GM19463 (cell line): ENCODE results near the gene CD6.

Experiments
- ATAC-seq: cut with Tn5 transposase; IDR thresholded peaks from one replicate; pipeline ENCODE4 v1.9.1; 2021; ENCODE audit warnings: mild to moderate bottlenecking, moderate library complexity; ENCODE audit not compliant: unreplicated experiment

The CD6 gene, protein sequence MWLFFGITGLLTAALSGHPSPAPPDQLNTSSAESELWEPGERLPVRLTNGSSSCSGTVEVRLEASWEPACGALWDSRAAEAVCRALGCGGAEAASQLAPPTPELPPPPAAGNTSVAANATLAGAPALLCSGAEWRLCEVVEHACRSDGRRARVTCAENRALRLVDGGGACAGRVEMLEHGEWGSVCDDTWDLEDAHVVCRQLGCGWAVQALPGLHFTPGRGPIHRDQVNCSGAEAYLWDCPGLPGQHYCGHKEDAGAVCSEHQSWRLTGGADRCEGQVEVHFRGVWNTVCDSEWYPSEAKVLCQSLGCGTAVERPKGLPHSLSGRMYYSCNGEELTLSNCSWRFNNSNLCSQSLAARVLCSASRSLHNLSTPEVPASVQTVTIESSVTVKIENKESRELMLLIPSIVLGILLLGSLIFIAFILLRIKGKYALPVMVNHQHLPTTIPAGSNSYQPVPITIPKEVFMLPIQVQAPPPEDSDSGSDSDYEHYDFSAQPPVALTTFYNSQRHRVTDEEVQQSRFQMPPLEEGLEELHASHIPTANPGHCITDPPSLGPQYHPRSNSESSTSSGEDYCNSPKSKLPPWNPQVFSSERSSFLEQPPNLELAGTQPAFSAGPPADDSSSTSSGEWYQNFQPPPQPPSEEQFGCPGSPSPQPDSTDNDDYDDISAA

GRCh38 chr11:60971520-60971919 lies at the start of gene CD6:
CD6 (plus strand) TSS chr11:60971680; CDS start chr11:60971866, 186 bp downstream.
- ATAC-seq, result no peak

DNA sequence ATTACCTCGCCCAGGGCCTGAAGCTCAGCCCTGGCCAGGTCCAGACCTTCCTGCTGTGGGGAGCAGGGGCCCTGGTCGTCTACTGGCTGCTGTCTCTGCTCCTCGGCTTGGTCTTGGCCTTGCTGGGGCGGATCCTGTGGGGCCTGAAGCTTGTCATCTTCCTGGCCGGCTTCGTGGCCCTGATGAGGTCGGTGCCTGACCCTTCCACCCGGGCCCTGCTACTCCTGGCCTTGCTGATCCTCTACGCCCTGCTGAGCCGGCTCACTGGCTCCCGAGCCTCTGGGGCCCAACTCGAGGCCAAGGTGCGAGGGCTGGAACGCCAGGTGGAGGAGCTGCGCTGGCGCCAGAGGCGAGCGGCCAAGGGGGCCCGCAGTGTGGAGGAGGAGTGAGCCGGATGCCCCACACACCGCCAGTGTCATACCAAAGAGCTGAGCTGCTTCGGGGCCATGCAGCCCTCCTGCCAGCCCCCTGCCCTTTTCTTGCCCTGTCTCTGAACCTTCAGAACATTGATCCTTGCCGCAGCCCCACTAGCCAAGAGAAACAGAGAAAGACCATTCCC lies 49.6 kb upstream of the CD6 start:
- ATAC-seq, result no peak

- ATAC-seq, result no peak
Measured at GRCh38 chr11:60922906-60923305, 48.6 kb upstream of the CD6 start.

- no peak for ATAC-seq
Measured at GRCh38 chr11:60923326-60923725, 48.2 kb upstream of the CD6 start.

DNA sequence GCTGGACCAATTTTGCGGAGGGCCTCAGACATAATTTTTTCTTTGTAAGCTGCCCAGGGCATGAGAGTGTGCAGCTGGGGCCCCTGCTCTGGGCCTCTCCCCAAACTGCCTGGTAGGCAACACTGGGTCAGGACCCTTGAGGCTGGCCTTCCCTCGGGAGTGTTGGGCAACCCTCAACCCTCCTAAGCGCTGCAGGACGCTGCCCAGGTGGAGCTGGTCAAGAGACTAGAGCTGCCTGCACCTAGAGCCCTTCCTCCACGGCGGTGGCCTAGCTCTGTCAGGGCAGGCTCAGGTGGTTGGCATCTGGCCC lies 47.7 kb upstream of the CD6 start:
- ATAC-seq, result no peak

GRCh38 chr11:60924110-60924905 lies 47.2 kb upstream of the CD6 start, which contains the start of gene TMEM132A:
TMEM132A (plus strand) TSS chr11:60924460; CDS start chr11:60924634, 174 bp downstream.
- peak; percentile 54 for ATAC-seq

DNA sequence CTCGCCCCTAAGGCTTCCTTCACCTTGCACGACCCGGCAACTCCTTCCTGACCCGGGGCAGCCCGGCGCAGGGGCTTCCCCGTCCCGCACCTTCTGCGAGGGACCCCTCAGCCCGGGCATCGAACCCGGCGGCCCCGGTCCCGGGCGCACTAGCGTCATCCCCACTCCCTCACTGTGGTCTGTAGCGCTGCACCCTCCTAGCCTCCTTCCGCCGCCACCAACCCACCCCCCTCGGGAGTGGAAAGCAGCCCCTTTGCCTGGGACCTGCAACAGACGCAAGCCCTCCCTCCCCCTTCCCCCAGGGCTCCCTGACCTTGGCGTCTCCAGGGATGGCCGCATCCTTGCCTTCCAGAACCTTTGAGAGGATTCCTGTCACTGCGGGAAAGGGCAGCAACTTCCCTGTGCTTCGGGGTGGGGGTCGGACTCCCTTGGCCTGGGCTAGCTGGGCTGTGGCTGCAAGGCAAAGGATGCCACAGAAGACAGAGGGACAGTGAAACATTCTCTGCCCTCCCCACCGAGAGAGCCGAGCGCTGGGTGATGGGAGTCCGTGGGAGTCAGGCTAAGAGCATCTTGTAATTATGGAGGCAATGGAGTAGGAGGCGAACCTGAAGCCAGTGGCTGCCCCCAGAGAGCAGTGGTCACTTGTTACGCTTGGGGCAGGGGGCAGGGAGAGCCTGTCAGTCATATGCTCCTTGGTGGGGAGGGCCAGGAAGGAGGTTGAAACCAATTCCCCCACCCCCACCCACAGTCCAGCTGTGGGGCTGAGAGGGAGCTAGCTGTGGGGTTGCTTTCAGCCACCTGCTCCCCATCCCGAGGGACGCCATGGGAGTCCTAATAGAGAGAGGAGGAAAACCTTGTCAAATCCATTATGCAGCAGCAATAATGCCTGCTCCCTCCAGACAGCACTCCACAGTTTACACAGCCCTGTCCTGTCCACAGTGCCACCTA lies 46.3 kb upstream of the CD6 start:
- peak; percentile 17 for ATAC-seq

DNA sequence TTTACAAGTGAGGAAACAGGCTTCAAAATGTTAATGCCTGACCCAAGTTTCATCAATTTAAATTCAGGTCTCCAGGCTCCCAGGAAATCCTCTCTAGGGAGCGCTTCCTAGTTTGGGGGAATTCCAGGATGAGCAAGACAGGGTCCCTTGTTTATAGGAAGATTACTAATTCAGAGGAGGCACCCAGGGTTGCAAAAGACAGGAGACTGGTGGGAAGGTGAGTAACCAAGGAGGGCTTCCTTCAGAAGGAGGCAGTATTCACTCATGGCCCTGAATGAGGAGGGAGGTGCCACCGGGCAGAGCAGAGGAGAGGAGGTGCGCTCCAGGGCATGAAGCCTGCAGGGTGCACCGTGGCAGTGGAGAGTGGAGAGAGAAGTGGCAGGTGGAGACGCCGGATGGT lies 45.6 kb upstream of the CD6 start:
- no peak for ATAC-seq

DNA sequence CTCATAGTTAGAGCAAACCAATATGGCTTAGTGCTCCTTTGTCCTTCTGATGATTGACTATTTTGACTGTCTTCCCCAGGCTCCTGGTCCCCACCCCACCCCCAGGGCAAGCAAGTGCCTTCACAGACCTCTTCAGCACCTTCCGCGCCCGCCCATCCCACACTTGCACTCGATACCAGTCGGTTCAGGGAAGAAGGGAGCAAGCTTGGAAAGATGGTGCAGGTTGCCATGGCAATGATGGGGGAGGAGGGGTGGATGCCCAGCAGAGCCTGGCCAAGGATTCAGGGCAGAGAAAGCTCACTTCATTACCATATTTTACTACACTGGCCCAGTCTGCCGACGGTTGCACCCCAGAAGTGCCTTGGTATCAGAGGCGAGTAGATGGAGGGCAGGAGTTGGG lies 45.0 kb upstream of the CD6 start:
- ATAC-seq, result no peak

DNA sequence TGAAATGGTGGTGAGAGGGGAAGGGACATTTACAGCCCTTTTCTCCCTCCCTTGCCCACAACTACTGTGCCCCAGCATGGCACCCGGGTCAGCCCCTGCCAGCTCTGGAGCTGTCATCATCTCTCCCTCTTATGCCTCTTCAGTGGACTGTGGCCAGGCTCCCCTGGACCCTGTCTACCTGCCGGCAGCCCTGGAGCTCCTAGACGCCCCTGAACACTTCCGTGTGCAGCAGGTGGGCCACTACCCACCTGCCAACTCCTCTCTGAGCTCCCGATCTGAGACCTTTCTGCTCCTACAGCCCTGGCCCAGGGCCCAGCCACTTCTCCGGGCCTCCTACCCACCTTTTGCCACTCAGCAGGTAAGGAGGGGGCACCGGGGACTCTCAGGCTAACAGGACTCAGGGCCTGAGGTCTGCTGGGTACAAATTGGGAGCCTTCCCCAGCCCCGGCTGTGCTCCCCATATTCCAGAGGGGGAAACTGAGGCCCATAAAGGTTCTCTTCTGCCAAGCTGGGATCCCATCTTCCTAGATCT lies 44.4 kb upstream of the CD6 start:
- no peak for ATAC-seq

DNA sequence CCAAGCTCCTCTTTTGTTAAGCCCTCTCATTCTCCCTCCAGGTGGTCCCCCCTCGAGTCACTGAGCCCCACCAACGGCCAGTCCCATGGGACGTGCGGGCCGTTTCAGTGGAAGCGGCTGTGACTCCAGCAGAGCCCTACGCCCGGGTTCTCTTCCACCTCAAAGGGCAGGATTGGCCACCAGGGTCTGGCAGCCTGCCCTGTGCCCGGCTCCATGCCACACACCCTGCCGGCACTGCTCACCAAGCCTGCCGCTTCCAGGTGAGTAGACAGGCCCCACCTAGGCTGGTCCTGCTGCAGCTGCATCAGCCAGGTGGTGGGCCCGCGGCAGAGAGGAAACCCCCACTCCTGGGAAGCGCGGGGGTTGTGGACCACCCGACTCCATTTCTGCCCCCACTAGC lies 43.9 kb upstream of the CD6 start:
- ATAC-seq, result no peak

GRCh38 chr11:60928563-60929001 lies 42.9 kb upstream of the CD6 start:
- no peak for ATAC-seq

DNA sequence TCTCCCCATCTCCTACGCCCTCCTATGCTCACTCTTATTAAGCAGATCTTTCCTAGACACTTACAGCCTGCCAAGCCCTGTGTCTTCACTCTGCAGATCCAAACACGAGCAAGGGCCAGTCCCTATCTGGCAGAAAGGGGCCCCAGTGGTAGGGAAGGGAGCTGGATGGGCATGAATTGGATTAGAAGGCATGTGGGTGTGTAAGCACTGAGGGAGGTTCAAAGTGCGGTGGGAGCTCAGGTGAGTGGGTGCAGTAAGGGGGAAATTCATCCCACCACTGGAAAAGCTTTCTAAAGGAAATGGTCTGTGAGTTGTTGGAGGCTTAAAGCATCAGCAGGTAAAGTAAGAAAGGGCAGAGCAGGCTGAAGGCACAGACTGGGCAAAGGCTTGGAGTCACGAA lies 41.7 kb upstream of the CD6 start:
- ATAC-seq, result no peak

DNA sequence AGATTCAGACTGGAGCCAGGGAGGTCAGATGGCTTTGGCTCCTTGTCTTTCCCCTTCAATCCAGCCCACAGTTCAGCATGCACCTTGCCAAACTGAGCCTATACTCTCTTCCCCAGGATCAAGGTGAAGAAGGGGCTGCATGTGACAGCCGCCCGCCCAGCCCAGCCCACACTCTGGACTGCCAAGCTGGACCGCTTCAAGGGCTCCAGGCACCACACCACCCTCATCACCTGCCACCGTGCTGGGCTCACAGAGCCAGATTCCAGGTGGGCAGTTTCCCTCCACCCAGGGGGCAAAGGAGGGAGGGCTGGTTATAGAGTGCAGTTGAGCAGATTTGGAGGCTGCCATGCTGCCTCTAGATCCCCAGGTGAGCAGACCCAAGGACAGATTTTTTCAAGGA lies 41.1 kb upstream of the CD6 start:
- no peak for ATAC-seq

DNA sequence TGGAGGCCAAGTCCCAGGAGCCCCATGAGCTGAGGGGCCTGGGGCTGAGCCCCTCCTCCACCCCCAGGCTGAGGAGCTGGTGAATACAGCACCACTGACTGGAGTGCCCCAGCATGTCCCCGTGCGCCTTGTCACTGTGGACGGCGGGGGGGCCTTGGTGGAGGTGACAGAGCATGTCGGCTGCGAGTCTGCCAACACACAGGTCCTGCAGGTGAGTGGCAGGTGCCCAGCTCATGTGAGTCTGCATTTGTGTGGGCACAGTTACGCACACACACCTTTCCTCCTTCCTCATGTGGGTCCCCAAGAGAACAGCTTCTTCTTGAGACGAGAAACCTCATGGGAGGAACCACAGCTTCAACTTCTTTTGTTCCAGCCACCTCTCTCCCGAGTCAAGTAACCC lies 39.6 kb upstream of the CD6 start:
- no peak for ATAC-seq

DNA sequence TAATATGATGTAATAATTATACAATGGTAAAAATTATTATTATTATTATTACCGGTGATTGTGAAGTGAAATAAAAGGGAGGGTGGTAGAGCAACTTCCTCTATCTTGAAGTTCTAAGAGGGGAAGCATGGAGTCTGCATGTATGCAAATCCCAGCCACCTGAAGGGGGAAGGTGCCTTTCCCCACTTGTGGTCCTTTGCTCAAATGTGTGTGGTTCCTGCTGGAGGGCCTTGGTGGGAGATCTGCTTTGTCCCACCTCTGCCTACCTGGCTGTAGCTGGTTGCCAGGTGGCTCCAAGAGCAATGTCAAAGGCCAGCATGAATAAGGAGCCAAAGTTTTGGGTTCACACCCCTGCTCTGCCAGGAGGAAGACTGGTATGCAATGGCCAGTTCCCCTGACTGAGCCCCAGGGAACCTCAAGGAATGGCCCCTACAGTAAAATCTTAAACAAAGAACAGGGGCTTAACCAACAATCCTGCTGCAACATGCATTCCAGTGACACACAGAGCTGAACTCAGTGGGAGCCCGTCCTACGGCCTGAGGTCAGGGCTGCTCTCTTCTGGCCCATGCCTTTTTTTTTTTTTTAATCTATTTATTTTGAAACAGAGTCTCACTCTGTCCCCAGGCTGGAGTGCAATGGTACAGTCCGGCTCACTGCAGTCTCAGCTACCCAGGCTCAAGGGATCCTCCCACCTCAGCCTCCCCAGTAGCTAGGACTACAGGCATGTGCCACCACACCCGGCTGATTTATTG lies 38.7 kb upstream of the CD6 start:
- ATAC-seq, result no peak

- no peak for ATAC-seq
Measured at GRCh38 chr11:60933416-60934123, 37.9 kb upstream of the CD6 start.

DNA sequence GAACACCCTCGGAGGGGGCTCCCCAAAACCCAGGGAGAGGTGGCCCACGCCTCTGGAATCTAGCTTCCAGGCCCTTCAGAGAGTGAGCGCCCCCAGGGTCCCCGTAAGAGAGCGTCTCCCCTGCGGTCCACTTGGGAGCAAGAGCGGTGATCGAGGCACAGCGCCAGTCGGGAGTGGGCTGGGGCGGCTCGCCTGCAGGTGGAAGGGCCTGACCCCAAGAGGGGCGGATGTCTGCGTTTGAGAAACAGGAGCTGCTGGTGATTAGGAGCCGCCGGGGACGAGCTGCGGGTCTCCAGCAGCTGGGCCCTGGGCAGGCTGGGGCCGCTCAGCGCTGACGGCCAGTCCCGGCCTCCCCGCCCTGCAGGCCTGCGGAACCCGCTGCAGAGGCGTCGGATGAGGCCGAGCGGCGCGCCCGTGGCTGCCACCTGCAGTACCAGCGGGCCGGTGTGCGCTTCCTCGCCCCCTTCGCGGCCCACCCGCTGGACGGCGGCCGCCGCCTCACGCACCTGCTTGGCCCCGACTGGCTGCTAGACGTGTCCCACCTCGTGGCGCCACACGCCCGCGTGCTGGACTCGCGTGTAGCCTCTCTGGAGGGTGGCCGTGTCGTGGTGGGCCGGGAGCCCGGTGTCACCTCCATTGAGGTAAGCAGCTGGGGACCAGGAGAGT lies 37.2 kb upstream of the CD6 start:
- no peak for ATAC-seq
